ENCODE results near the gene CCDC69.
"Not testable (repeated sequence)": the region's sequence is repeated elsewhere in the genome, so short reads cannot be mapped to it uniquely, and the experiment has no call there.

Gene CCDC69

DNA sequence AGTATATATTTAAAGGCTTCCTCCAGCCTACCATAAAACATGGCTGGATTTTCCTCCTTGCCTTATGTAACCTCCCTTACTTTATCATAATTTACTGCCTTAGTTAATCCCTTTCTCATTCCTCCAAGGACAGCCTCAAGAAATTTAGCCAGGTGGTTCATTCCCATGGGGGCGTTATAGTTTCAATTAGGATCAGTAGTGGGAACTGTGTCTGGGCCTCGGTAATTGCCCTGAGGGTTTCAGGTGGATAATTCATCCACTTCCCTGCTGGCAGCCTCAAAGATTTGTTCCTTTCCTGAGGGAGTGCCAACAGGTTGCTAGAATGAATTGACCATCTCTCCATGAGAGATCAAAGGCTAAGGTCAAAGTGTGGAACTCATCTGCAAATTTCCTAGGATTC is 24.8 kb upstream of the CCDC69 start:
- no peak overlapping the region for H3K4me3 ChIP-seq (ENCODE audit: low read length)
- TF ChIP-seq, protein P1, sequence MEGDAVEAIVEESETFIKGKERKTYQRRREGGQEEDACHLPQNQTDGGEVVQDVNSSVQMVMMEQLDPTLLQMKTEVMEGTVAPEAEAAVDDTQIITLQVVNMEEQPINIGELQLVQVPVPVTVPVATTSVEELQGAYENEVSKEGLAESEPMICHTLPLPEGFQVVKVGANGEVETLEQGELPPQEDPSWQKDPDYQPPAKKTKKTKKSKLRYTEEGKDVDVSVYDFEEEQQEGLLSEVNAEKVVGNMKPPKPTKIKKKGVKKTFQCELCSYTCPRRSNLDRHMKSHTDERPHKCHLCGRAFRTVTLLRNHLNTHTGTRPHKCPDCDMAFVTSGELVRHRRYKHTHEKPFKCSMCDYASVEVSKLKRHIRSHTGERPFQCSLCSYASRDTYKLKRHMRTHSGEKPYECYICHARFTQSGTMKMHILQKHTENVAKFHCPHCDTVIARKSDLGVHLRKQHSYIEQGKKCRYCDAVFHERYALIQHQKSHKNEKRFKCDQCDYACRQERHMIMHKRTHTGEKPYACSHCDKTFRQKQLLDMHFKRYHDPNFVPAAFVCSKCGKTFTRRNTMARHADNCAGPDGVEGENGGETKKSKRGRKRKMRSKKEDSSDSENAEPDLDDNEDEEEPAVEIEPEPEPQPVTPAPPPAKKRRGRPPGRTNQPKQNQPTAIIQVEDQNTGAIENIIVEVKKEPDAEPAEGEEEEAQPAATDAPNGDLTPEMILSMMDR (conservative IDR thresholded peaks at IDR 0.05; ENCODE audit: low read length) = no peak
- no peak for DNase-seq (ENCODE audit: low read depth)

DNA sequence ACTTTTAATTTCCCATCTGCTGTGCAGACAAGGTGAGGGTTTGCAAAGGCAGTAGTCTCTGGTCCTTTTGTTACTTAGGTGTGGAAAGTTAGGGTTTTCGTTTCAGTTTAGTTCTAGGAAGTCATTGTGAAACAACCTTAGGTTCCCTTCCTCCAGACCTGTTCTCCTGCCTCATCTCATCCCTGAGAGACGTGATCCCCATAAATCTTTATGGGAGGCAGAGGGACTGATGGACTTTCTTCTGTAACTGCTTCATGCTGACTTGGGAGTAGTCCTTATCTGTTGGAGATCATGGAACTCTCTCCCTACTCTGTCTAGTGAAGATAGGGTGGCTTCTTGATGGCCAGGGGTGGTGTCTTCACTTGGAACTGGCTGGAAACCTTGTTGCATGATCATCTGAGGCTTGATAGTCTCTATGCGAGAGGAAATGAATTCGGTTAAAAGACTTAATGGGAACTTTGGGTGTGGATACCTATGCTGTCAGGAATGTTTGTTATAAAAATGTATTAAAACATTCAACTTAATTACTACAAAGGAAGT is 21.9 kb upstream of the CCDC69 start:
- H3K4me3 ChIP-seq (ENCODE audit: low read length) = no peak overlapping the region
- TF ChIP-seq, protein P1 (conservative IDR thresholded peaks at IDR 0.05; ENCODE audit: low read length) = no peak
- no peak for DNase-seq (ENCODE audit: low read depth)

DNA sequence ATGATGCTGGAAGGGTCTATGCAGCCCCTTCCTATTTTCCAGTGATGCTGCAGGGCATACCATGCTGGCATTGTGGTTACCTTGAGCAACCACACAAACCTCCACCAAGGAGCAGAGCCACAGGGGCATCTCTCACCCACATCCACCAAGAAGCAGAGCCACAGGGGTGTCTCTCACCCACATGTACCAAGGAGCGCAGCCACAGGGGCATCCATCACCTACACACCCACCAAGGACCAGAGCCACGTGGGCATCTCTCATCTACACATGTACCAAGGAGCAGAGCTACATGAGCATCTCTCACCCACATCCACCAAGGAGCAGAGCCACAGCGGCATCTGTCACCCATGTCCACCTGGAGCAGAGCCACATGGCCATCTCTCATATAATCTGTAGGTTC is 20.3 kb upstream of the CCDC69 start:
- no peak for DNase-seq (ENCODE audit: low read depth)
- TF ChIP-seq, protein P1 (conservative IDR thresholded peaks at IDR 0.05; ENCODE audit: low read length) = no peak
- no peak overlapping the region for H3K4me3 ChIP-seq (ENCODE audit: low read length)

DNA sequence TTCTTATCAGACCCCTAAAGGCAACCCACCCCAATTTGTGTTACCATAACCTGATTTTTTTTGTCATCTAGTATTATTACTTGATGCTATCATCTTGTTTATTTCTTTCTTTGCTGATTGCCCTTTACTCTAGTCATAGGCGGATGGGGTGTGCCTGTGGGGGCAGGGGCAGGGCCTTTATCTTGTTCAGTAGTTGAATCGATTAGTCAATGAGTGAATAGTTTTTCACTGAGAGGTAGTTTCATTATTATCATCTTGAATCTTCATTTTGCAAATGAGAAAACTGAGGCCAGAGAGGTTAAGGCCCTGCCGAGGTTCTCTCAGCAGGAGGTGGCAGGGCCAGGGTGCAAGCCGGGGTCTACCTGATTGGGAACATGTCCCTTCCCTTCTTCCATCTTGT is 19.7 kb upstream of the CCDC69 start:
- TF ChIP-seq, protein P1 (conservative IDR thresholded peaks at IDR 0.05; ENCODE audit: low read length) = no peak
- H3K4me3 ChIP-seq (ENCODE audit: low read length) = no peak overlapping the region
- DNase-seq (ENCODE audit: low read depth) = no peak

DNA sequence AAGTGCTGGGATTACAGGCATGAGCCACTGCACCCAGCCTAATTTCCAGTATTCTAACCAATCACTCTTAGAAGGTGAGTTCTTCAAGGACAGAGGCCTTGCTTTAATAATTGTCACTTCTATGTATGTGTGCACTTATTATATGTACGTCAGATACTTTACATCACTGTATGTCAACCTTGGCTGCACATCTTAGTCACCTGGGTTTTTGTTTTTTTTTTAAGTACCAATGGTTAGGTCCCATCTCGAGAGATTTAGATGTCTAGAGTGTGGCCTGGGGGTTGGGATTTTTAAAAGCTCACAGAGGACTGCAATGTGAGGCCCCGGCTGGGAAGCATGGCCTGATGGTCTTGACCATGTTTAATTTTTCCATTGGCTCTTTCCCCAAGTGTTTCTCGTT is 19.2 kb upstream of the CCDC69 start:
- no peak for DNase-seq (ENCODE audit: low read depth)
- TF ChIP-seq, protein P1 (conservative IDR thresholded peaks at IDR 0.05; ENCODE audit: low read length) = no peak
- no peak overlapping the region for H3K4me3 ChIP-seq (ENCODE audit: low read length)

DNA sequence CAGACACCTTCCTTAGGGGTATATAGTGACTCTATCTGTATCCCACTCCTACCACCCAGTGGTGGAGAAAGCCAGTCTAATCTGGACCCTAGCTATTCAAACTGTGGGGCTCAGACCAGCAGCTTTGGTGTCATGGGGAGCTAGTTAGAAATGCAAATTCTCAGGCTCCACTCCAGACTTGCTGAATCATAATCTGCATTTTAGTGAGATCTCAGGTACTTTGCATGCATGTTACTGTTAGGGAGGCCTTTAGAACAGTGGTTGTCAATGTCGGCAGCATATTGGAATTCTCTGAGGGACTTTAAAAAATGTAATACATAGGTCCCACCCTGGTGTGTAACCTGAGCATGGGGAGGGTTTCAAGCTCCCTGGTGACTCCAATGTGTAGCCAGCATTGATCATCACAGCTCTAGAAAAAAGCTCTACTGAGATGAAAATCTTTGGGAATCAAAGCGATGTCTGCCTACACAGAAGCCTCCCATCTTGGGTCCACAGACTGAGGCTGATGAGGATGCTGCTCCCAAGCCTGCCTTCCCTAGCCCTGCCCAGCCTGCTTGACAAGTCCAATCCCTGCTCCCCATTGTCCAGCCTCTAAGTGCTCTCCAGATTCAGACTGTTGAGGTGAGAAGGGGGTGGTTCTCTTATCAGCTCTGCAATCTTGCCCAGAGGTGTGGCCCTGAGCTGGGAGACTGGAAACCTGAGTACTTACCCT is 17.2 kb upstream of the CCDC69 start:
- H3K4me3 ChIP-seq (ENCODE audit: low read length) = no peak overlapping the region
- TF ChIP-seq, protein P1 (conservative IDR thresholded peaks at IDR 0.05; ENCODE audit: low read length) = no peak
- DNase-seq (ENCODE audit: low read depth) = no peak

DNA sequence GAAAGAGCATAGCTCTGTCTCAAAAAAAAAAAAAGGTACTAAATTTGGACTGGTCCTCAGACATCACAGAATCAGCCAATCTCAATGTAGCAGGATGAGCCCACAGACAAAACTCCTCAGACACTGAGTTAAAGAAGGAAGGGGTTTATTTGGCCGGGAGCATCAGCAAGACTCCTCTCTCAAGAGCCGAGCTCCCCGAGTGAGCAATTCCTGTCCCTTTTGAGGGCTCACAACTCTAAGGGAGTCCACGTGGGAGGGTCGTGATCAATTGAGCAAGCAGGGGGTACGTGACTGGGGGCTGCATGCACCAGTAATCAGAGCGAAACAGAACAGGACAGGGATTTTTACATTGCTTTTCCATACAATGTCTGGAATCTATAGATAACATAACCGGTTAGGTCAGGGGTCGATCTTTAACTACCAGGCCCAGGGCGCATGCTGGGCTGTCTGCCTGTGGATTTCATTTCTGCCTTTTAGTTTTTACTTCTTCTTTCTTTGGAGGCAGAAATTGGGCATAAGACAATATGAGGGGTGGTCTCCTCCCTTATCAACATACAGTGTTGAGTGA is 16.5 kb upstream of the CCDC69 start:
- DNase-seq (ENCODE audit: low read depth); H3K4me3 ChIP-seq (ENCODE audit: low read length): not testable (repeated sequence)
